Measurements from ENCODE around the gene APOLD1.
"Not testable (repeated sequence)": the region's sequence is repeated elsewhere in the genome, so short reads cannot be mapped to it uniquely, and the experiment has no call there.

The APOLD1 gene

GRCh38 chr12:12786706-12787601 lies 1.5 kb downstream of the APOLD1 start:
- DNase-seq: peak; percentile 26

GRCh38 chr12:12788131-12788530 lies 2.7 kb downstream of the APOLD1 start:
- DNase-seq: no peak

GRCh38 chr12:12788675-12789368 lies 3.4 kb downstream of the APOLD1 start:
- DNase-seq: peak; percentile 33

GRCh38 chr12:12790956-12791355 lies 5.5 kb downstream of the APOLD1 start:
- DNase-seq: no peak

GRCh38 chr12:12791756-12792369 lies 6.4 kb downstream of the APOLD1 start:
- no peak for DNase-seq

- no peak for DNase-seq
Observed at GRCh38 chr12:12792421-12792820, 7.0 kb downstream of the APOLD1 start.

GRCh38 chr12:12794686-12795085 lies 9.2 kb downstream of the APOLD1 start:
- DNase-seq: no peak

- no peak for DNase-seq
Observed at GRCh38 chr12:12796171-12796570, 10.7 kb downstream of the APOLD1 start.

GRCh38 chr12:12796928-12797793 lies 11.7 kb downstream of the APOLD1 start:
- no peak for DNase-seq

- DNase-seq: no peak
Observed at GRCh38 chr12:12797794-12798152, 12.3 kb downstream of the APOLD1 start.

GRCh38 chr12:12798480-12798879 lies 13.0 kb downstream of the APOLD1 start:
- no peak for DNase-seq

GRCh38 chr12:12799163-12799920 lies 13.9 kb downstream of the APOLD1 start:
- DNase-seq: no peak

- no peak for DNase-seq
Observed at GRCh38 chr12:12800406-12801180, 15.1 kb downstream of the APOLD1 start.

- not testable (repeated sequence) for DNase-seq
Observed at GRCh38 chr12:12801656-12802055, 16.2 kb downstream of the APOLD1 start.

- DNase-seq: peak; percentile 21
Observed at GRCh38 chr12:12803186-12803585, 17.7 kb downstream of the APOLD1 start.

GRCh38 chr12:12804011-12804410 lies 18.6 kb downstream of the APOLD1 start:
- no peak for DNase-seq

- no peak for DNase-seq
Observed at GRCh38 chr12:12804432-12804886, 19.0 kb downstream of the APOLD1 start.

- DNase-seq: no peak
Observed at GRCh38 chr12:12806784-12807516, 21.5 kb downstream of the APOLD1 start.

- DNase-seq: not testable (repeated sequence)
Observed at GRCh38 chr12:12807517-12807903, 22.1 kb downstream of the APOLD1 start.

GRCh38 chr12:12807970-12808702 lies 22.7 kb downstream of the APOLD1 start:
- DNase-seq: no peak
